Glutamatergic neuron (in vitro differentiated cells): ENCODE measurements around the gene FAT1. TPM values are rescaled to one million over a fixed set of nuclear protein-coding genes. Genes with fewer than 3 reads are reported as not detected.

Experiments used
- DNase-seq: peaks from one replicate; pipeline ENCODE4 v3.0.0; 2022
- H3K27ac Mint-ChIP-seq: one replicate; pipeline ENCODE4 v1.8.0; 2020; ENCODE audit warnings: mild to moderate bottlenecking, mixed read lengths, inconsistent platforms; ENCODE audit not compliant: unreplicated experiment
- H3K27me3 Mint-ChIP-seq: one replicate; pipeline ENCODE4 v1.8.0; 2020; ENCODE audit warnings: mild to moderate bottlenecking, moderate library complexity, mixed read lengths, inconsistent platforms; ENCODE audit not compliant: unreplicated experiment
- H3K36me3 Mint-ChIP-seq: one replicate; pipeline ENCODE4 v1.8.0; 2020; ENCODE audit warnings: mild to moderate bottlenecking, mixed read lengths, inconsistent platforms; ENCODE audit not compliant: unreplicated experiment
- H3K4me1 Mint-ChIP-seq: one replicate; pipeline ENCODE4 v1.8.0; 2020; ENCODE audit warnings: mild to moderate bottlenecking, low read depth, mixed read lengths, inconsistent platforms; ENCODE audit not compliant: unreplicated experiment
- H3K4me3 Mint-ChIP-seq: one replicate; pipeline ENCODE4 v1.8.0; 2020; ENCODE audit warnings: mild to moderate bottlenecking, mixed read lengths, inconsistent platforms; ENCODE audit not compliant: unreplicated experiment
- H3K9me3 Mint-ChIP-seq: one replicate; pipeline ENCODE4 v1.8.0; 2020; ENCODE audit warnings: mild to moderate bottlenecking, moderate library complexity, mixed read lengths, inconsistent platforms; ENCODE audit not compliant: unreplicated experiment
- CTCF ChIP-seq: fragments of 200-600 bp; sonication (generic); IDR thresholded peaks from one replicate; pipeline ENCODE4 v1.5.0; 2021; ENCODE audit not compliant: partially characterized antibody, unreplicated experiment
- total RNA-seq: library from RNA; stranded (reverse); fragmentation: NEBNext Ultra II Directional; extraction: Animal tissue kit (Norgen Biotek cat#: 25700); gene quantifications from one replicate; pipeline ENCODE4 v1.2.1, GENCODE V29; 2021; ENCODE audit not compliant: unreplicated experiment

The FAT1 gene
- total RNA-seq, 1 donor from 2014 or later, result 34.3 TPM

- TF ChIP-seq CTCF, result no peak
- Mint-ChIP-seq H3K4me3 (no peak overlapping the region), H3K27me3 (no peaks in the 10 kb centered on the region), H3K27ac (no peak overlapping the region), H3K36me3 (no peaks in the 10 kb centered on the region), H3K9me3 (no peaks in the 10 kb centered on the region), H3K4me1 (no peaks in the 10 kb centered on the region)
- no peak for DNase-seq
Observed at GRCh38 chr4:186767794-186768193, 44.1 kb upstream of the FAT1 start.

GRCh38 chr4:186765673-186766546 lies 42.3 kb upstream of the FAT1 start:
- H3K27ac Mint-ChIP-seq, result no peak overlapping the region
- H3K36me3 Mint-ChIP-seq, result no peaks in the 10 kb centered on the region

GRCh38 chr4:186765138-186765537 lies 41.5 kb upstream of the FAT1 start:
- no peak for TF ChIP-seq CTCF
- H3K27ac Mint-ChIP-seq, result no peak overlapping the region

More at GRCh38 chr4:186765673-186766546, 42.3 kb upstream of the FAT1 start:
- Mint-ChIP-seq H3K4me3 (no peak overlapping the region), H3K9me3 (no peaks in the 10 kb centered on the region), H3K27me3 (no peaks in the 10 kb centered on the region), H3K4me1 (no peaks in the 10 kb centered on the region)
- no peak for DNase-seq
- no peak for TF ChIP-seq CTCF

DNA sequence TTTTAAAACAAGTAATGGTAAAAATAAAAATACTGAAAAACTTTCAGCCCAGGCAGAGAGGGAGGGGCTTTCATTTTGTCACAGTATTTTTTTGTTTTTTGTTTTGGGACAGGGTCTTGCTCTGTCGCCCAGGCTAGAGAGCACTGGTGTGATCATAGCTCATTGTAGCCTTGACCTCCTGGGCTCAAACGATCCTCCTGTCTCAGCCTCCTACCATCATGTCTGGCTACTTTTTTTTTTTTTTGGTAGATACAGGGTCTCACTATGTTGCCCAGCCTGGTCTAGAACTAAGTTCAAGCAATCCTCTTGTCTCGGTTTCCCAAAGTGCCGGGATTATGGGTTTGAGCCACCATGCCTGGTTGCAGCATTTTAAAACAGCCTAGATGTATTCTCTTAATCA lies 40.8 kb upstream of the FAT1 start:
- no peak for TF ChIP-seq CTCF
- no peak overlapping the region for H3K4me3 Mint-ChIP-seq
- no peak for DNase-seq
- H3K9me3 Mint-ChIP-seq, result no peaks in the 10 kb centered on the region
- no peaks in the 10 kb centered on the region for H3K27me3 Mint-ChIP-seq
- no peaks in the 10 kb centered on the region for H3K36me3 Mint-ChIP-seq
- no peak overlapping the region for H3K27ac Mint-ChIP-seq
- H3K4me1 Mint-ChIP-seq, result no peaks in the 10 kb centered on the region

More at GRCh38 chr4:186765138-186765537, 41.5 kb upstream of the FAT1 start:
- DNase-seq, result no peak
- H3K36me3 Mint-ChIP-seq, result no peaks in the 10 kb centered on the region
- H3K9me3 Mint-ChIP-seq, result no peaks in the 10 kb centered on the region
- no peaks in the 10 kb centered on the region for H3K4me1 Mint-ChIP-seq
- no peaks in the 10 kb centered on the region for H3K27me3 Mint-ChIP-seq
- no peak overlapping the region for H3K4me3 Mint-ChIP-seq

DNA sequence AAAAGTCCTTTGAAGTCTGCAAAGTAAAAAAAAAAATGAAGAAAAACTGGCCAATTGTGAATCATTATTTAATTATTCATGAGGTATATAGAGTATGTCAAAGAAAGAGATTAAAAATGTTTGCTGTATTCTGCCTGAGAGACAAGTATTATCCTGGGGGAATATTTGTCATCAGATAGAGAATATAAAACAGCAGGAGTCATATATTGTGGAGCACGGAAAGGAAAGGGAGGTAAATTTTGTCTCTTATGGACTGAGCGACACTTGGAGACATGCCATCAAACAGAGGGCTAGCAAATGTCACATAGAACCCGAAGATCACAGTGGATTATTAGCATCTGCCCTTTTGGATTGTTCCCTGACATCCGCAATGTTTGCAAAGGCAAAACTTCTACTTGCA lies 39.2 kb upstream of the FAT1 start:
- Mint-ChIP-seq H3K36me3 (no peaks in the 10 kb centered on the region), H3K4me3 (no peak overlapping the region), H3K27me3 (no peaks in the 10 kb centered on the region), H3K4me1 (peaks cover 4% of the 10 kb centered on the region), H3K27ac (no peak overlapping the region), H3K9me3 (no peaks in the 10 kb centered on the region)
- no peak for TF ChIP-seq CTCF
- DNase-seq, result no peak
